GM23248 (cell line): Measurements from ENCODE around the gene WFDC1.

Experiments used
- EZH2 ChIP-seq: fragments of 200-600 bp; sonication (generic); IDR thresholded peaks from 2 replicates; pipeline ENCODE4 v1.6.1; 2018; ENCODE audit warnings: antibody characterized with exemption, mild to moderate bottlenecking; ENCODE audit not compliant: insufficient read depth, poor library complexity, severe bottlenecking
- EZH2phosphoT487 ChIP-seq: fragments of 200-600 bp; sonication (generic); IDR thresholded peaks from 2 replicates; pipeline ENCODE4 v1.6.1; 2018; ENCODE audit warnings: antibody characterized with exemption, moderate library complexity, mild to moderate bottlenecking, low read depth; ENCODE audit not compliant: insufficient read depth

- TF ChIP-seq EZH2, result no peak
- TF ChIP-seq EZH2phosphoT487, result no peak
These were observed 39.4 kb downstream of the WFDC1 start for GRCh38 chr16:84334058-84334457.
